ENCODE data around the gene GPC5.

GPC5 gene

DNA sequence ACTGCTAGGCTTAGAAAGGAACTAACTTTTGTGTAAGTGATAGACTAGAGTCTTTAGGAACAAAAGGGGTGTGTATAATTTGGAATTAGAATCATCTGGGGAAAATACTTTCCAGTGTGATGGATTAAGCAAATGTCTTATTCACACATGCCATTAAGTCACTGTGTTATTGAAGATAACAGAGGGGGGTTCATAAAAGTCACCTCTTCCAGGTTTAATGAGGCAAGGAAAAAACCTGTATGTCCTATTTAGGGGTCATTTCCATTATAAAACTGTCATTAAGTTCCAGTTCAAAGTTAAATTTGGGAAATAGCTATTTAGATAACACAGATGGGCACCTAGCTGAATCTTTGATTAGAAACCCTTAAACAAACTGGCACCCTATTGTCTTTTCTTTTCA lies 1323.2 kb downstream of the GPC5 start:
- no peak for TF ChIP-seq EZH2phosphoT487 (IDR thresholded peaks at IDR 0.05; ENCODE audit: low read depth)
- TF ChIP-seq, protein P1, sequence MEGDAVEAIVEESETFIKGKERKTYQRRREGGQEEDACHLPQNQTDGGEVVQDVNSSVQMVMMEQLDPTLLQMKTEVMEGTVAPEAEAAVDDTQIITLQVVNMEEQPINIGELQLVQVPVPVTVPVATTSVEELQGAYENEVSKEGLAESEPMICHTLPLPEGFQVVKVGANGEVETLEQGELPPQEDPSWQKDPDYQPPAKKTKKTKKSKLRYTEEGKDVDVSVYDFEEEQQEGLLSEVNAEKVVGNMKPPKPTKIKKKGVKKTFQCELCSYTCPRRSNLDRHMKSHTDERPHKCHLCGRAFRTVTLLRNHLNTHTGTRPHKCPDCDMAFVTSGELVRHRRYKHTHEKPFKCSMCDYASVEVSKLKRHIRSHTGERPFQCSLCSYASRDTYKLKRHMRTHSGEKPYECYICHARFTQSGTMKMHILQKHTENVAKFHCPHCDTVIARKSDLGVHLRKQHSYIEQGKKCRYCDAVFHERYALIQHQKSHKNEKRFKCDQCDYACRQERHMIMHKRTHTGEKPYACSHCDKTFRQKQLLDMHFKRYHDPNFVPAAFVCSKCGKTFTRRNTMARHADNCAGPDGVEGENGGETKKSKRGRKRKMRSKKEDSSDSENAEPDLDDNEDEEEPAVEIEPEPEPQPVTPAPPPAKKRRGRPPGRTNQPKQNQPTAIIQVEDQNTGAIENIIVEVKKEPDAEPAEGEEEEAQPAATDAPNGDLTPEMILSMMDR (IDR thresholded peaks at IDR 0.05; ENCODE audit: low read depth, low read length): no peak
- no peak overlapping the region for H3K4me3 ChIP-seq (ENCODE audit: low read length)
- no peaks in the 10 kb centered on the region for H3K4me1 ChIP-seq (ENCODE audit: low read length)
- H3K36me3 ChIP-seq (replicated peaks; ENCODE audit: low read depth, low read length): no peaks in the 10 kb centered on the region
- no peaks in the 10 kb centered on the region for H4K20me1 ChIP-seq (ENCODE audit: insufficient read depth, low read length)
- no peaks in the 10 kb centered on the region for H3K79me2 ChIP-seq (ENCODE audit: low read length)
- H3K27ac ChIP-seq (ENCODE audit: low read length): no peak overlapping the region
- no peak overlapping the region for H2AFZ ChIP-seq (ENCODE audit: low read depth, low read length)
- H3K27me3 ChIP-seq (ENCODE audit: low read depth, low read length): no peaks in the 10 kb centered on the region
- H3K9me3 ChIP-seq (ENCODE audit: insufficient read depth, low read length): no peaks in the 10 kb centered on the region
- no peak overlapping the region for H3K9ac ChIP-seq (ENCODE audit: low read length)
- no peak overlapping the region for H3K4me2 ChIP-seq (ENCODE audit: low read length)

DNA sequence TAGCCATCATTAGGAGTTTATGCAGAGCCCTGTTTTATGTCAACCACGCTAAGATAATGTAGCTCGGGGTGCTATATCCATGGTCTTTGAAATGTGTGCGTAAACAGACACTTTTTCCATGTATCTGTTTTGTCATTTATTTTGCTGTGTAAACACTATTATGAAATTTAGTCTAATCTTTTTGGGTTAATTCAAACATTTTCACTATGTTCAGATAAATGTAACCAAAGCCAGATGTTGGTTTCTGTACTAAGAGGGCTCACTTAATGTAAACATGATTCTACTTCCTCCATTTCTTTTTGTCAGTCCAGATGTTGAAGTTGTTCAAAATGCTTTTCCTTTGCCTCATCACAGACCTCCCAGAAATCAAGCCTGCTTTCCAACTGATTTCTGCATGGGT lies 1328.7 kb downstream of the GPC5 start:
- no peak overlapping the region for H2AFZ ChIP-seq (ENCODE audit: low read depth, low read length)
- H3K9ac ChIP-seq (ENCODE audit: low read length): no peak overlapping the region
- no peak for TF ChIP-seq EZH2phosphoT487 (IDR thresholded peaks at IDR 0.05; ENCODE audit: low read depth)
- TF ChIP-seq, protein P1 (IDR thresholded peaks at IDR 0.05; ENCODE audit: low read depth, low read length): no peak
- no peaks in the 10 kb centered on the region for H3K27me3 ChIP-seq (ENCODE audit: low read depth, low read length)
- H4K20me1 ChIP-seq (ENCODE audit: insufficient read depth, low read length): no peaks in the 10 kb centered on the region
- no peak overlapping the region for H3K4me2 ChIP-seq (ENCODE audit: low read length)
- no peak overlapping the region for H3K27ac ChIP-seq (ENCODE audit: low read length)
- H3K4me3 ChIP-seq (ENCODE audit: low read length): no peak overlapping the region
- no peaks in the 10 kb centered on the region for H3K9me3 ChIP-seq (ENCODE audit: insufficient read depth, low read length)
- H3K4me1 ChIP-seq (ENCODE audit: low read length): no peaks in the 10 kb centered on the region
- no peaks in the 10 kb centered on the region for H3K79me2 ChIP-seq (ENCODE audit: low read length)
- H3K36me3 ChIP-seq (replicated peaks; ENCODE audit: low read depth, low read length): no peaks in the 10 kb centered on the region

DNA sequence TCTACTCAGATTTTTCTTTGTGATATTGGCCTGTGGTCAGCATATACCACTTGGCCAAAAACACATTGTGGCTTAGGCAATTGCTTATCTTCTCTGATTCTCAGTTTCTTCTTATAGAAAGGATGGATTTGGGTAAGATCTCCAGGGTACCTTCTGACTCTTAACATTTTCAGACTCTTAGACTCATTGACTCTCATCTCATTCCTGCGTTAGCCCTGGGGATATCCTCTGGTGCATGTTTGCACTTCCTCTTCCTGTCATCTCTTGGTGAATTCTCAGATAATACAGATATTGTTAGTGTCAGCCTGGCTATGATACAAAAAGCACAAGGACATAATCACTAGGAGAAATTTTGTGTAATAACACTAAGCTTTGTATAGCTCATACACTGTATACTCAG lies 1335.6 kb downstream of the GPC5 start:
- H3K4me2 ChIP-seq (ENCODE audit: low read length): no peak overlapping the region
- H2AFZ ChIP-seq (ENCODE audit: low read depth, low read length): no peak overlapping the region
- H3K27me3 ChIP-seq (ENCODE audit: low read depth, low read length): no peaks in the 10 kb centered on the region
- H3K9ac ChIP-seq (ENCODE audit: low read length): no peak overlapping the region
- TF ChIP-seq, protein P1 (IDR thresholded peaks at IDR 0.05; ENCODE audit: low read depth, low read length): no peak
- no peak for TF ChIP-seq EZH2phosphoT487 (IDR thresholded peaks at IDR 0.05; ENCODE audit: low read depth)
- H3K79me2 ChIP-seq (ENCODE audit: low read length): no peaks in the 10 kb centered on the region
- no peaks in the 10 kb centered on the region for H4K20me1 ChIP-seq (ENCODE audit: insufficient read depth, low read length)
- H3K36me3 ChIP-seq (replicated peaks; ENCODE audit: low read depth, low read length): no peaks in the 10 kb centered on the region
- no peak overlapping the region for H3K4me3 ChIP-seq (ENCODE audit: low read length)
- no peaks in the 10 kb centered on the region for H3K4me1 ChIP-seq (ENCODE audit: low read length)
- H3K27ac ChIP-seq (ENCODE audit: low read length): no peak overlapping the region
- no peaks in the 10 kb centered on the region for H3K9me3 ChIP-seq (ENCODE audit: insufficient read depth, low read length)

DNA sequence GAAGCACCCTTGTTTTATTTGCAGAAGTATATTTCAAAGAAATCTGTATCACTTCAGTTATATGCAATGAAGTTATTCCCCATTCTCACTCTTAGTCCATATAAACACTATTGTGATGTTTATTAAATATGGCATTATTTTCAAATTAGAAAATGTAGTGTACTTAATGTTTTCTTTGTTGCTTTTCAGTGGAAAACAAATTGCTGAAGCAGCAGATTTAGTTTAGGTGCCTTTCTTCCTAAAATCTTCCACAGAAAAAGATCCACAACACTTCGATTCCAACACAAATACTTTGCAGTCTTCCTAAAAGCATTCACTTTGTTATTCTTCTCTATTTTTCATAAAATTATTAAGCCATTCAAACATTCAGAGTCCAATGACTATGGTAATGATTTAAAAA lies 1336.1 kb downstream of the GPC5 start:
- no peaks in the 10 kb centered on the region for H3K79me2 ChIP-seq (ENCODE audit: low read length)
- no peak overlapping the region for H3K9ac ChIP-seq (ENCODE audit: low read length)
- no peaks in the 10 kb centered on the region for H4K20me1 ChIP-seq (ENCODE audit: insufficient read depth, low read length)
- H3K4me1 ChIP-seq (ENCODE audit: low read length): no peaks in the 10 kb centered on the region
- no peak overlapping the region for H2AFZ ChIP-seq (ENCODE audit: low read depth, low read length)
- TF ChIP-seq, protein P1 (IDR thresholded peaks at IDR 0.05; ENCODE audit: low read depth, low read length): no peak
- no peak for TF ChIP-seq EZH2phosphoT487 (IDR thresholded peaks at IDR 0.05; ENCODE audit: low read depth)
- no peaks in the 10 kb centered on the region for H3K36me3 ChIP-seq (replicated peaks; ENCODE audit: low read depth, low read length)
- no peak overlapping the region for H3K4me3 ChIP-seq (ENCODE audit: low read length)
- H3K27ac ChIP-seq (ENCODE audit: low read length): no peak overlapping the region
- H3K4me2 ChIP-seq (ENCODE audit: low read length): no peak overlapping the region
- H3K27me3 ChIP-seq (ENCODE audit: low read depth, low read length): no peaks in the 10 kb centered on the region
- no peaks in the 10 kb centered on the region for H3K9me3 ChIP-seq (ENCODE audit: insufficient read depth, low read length)

All from OCI-LY3 (cell line).